Measurements from ENCODE around the gene RAE1.

DNA sequence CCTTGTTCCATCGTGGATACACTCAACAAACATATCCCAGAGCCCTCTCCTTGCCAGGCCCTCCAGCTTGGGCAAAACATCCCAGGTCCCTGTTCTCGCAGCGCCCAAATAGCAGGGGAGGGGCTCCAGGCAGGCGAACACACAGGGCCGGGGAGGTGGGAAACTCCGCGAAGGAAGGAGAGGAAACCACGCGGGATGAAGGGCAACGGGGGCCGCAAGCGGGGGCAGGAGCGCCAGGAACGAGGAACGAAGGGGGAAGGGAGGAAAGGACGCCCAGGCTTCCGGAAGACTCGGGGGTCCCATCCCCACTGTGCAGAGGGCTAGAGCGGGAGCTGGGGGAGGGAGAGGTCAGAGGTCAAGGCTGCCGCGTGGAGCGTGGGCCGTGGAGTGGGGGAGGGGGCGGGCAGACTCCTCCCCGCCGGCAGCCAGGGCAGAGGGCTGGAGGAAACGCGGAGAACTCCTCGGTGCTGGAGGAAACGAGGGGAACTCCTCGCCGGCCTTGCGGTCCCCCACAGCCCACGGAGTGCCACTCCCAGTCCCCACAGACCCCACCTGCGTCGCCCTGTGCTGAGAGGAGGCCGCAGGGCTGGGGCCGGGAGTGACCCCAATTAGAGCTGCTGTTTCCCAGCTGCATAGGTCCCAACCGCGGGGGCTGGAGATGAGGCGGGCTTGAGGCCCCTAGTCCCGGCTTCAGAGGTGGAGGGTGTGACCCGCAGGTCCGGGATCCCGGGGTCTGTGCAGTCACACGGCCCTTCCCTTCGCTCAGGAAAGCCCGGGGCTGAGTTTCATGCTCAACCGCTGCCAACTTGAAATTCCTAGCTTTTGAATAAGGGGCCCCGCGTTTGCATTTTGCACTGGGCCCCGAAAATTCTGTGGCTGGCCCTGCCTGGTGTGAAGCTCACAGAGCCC, 38.9 kb downstream of the RAE1 start:
- TF ChIP-seq, protein P1, sequence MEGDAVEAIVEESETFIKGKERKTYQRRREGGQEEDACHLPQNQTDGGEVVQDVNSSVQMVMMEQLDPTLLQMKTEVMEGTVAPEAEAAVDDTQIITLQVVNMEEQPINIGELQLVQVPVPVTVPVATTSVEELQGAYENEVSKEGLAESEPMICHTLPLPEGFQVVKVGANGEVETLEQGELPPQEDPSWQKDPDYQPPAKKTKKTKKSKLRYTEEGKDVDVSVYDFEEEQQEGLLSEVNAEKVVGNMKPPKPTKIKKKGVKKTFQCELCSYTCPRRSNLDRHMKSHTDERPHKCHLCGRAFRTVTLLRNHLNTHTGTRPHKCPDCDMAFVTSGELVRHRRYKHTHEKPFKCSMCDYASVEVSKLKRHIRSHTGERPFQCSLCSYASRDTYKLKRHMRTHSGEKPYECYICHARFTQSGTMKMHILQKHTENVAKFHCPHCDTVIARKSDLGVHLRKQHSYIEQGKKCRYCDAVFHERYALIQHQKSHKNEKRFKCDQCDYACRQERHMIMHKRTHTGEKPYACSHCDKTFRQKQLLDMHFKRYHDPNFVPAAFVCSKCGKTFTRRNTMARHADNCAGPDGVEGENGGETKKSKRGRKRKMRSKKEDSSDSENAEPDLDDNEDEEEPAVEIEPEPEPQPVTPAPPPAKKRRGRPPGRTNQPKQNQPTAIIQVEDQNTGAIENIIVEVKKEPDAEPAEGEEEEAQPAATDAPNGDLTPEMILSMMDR (conservative IDR thresholded peaks at IDR 0.05; ENCODE audit: low read depth, low read length): no peak
- no peak for TF ChIP-seq POLR2A (IDR thresholded peaks at IDR 0.05; ENCODE audit: low read depth, low read length)
- TF ChIP-seq FOS (IDR thresholded peaks at IDR 0.05; ENCODE audit: low read depth, low read length): no peak
- TF ChIP-seq MAZ (IDR thresholded peaks at IDR 0.05; ENCODE audit: borderline replicate concordance, low read depth, low read length): no peak
- TF ChIP-seq RAD21 (IDR thresholded peaks at IDR 0.05; ENCODE audit: low read length): no peak
- TF ChIP-seq, protein P2, sequence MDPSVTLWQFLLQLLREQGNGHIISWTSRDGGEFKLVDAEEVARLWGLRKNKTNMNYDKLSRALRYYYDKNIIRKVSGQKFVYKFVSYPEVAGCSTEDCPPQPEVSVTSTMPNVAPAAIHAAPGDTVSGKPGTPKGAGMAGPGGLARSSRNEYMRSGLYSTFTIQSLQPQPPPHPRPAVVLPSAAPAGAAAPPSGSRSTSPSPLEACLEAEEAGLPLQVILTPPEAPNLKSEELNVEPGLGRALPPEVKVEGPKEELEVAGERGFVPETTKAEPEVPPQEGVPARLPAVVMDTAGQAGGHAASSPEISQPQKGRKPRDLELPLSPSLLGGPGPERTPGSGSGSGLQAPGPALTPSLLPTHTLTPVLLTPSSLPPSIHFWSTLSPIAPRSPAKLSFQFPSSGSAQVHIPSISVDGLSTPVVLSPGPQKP (IDR thresholded peaks at IDR 0.05; ENCODE audit: borderline replicate concordance, low read depth, low read length): no peak
- no peak for TF ChIP-seq MAFK (IDR thresholded peaks at IDR 0.05; ENCODE audit: low read depth, low read length)
- no peak for TF ChIP-seq BHLHE40 (IDR thresholded peaks at IDR 0.05; ENCODE audit: low read depth, low read length)
- no peak for TF ChIP-seq SMC3 (IDR thresholded peaks at IDR 0.05; ENCODE audit: low read depth, low read length)
- no peak for TF ChIP-seq MXI1 (IDR thresholded peaks at IDR 0.05; ENCODE audit: borderline replicate concordance, low read depth, low read length)
- TF ChIP-seq, protein P3, sequence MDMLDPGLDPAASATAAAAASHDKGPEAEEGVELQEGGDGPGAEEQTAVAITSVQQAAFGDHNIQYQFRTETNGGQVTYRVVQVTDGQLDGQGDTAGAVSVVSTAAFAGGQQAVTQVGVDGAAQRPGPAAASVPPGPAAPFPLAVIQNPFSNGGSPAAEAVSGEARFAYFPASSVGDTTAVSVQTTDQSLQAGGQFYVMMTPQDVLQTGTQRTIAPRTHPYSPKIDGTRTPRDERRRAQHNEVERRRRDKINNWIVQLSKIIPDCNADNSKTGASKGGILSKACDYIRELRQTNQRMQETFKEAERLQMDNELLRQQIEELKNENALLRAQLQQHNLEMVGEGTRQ (IDR thresholded peaks at IDR 0.05; ENCODE audit: low read depth, low read length): no peak

All from IMR-90 (cell line).